HG03342 (cell line): ENCODE measurements around the gene OTULIN.

Source experiments
- ATAC-seq: cut with Tn5 transposase; IDR thresholded peaks from one replicate; pipeline ENCODE4 v1.9.1; 2021; ENCODE audit warnings: mild to moderate bottlenecking, moderate library complexity; ENCODE audit not compliant: unreplicated experiment

Gene OTULIN

DNA sequence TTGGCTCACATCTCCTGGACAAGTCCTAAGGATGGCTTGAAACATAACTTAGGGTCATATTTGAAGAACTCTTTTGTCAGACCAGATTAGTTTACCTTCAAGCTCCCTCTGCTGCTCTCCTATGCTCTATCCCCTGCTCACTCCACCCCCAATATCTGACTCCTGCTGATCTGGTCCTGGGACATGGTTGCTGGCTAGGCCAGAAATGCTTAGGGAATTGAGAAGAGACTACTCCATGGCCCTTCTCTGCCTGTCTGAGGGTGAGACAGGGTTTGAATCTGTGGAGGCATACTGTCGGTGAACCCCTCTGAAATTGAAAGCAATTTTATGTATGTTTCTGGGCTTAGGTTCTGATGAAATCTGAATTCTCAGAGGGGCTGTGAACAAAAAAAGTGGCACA lies 3.3 kb downstream of the OTULIN start:
- ATAC-seq, result no peak

DNA sequence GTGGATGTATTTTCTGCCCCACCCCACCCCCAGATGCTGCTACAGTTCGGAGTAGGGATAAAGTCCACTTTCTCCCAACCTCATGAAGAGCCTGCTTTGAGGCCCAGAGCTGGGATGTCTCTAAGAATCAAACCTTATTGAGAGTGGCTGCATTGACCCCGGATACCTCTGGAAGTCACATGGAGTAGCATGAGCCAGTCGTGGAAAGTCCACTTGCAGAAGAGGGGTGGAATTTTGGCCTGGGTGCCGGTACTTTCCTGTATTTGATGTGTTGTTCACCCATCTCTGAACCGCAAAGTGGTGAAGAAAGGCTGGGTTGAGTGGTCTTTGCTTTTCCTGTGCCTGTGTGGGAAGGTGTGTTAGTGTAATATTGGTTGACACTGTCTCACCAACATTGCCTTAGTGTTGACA lies 3.7 kb downstream of the OTULIN start:
- ATAC-seq, result no peak

DNA sequence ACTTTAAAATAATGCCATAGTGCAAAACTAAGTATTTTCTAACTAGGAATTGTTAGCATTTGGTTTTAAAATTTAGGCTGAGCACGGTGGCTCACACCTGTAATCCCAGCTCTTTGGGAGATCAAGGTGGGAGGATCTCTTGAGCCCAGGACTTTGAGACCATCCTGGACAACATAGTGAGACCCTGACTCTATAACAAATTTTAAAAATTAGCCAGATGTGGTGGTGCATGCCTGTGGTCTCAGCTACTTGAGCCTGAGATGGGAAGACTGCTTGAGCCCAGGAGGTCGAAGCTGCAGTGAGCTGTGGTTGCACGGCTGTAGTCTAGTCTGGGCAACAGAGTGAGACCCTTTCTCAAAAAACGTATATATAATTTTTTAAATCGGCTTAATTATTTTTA lies 4.9 kb downstream of the OTULIN start:
- ATAC-seq, result no peak

DNA sequence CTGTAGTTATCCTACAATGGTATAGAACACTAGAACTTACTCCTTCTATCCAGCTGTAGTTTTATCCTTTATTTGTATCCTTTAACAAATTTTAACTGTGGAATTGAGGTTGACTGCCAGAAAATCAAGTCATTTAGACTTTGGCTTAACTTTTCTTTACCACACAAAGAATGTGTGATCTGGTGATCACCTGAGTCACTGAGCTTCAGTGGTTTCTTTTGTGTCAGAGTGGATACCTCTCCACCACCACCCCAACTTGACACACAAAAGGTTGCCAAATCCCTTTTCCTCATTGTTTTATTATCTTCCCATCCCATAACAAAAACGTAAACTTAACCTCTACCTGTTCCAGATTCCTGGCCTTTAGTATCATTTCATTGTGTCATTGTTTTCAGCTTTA lies 5.5 kb downstream of the OTULIN start:
- ATAC-seq, result no peak

DNA sequence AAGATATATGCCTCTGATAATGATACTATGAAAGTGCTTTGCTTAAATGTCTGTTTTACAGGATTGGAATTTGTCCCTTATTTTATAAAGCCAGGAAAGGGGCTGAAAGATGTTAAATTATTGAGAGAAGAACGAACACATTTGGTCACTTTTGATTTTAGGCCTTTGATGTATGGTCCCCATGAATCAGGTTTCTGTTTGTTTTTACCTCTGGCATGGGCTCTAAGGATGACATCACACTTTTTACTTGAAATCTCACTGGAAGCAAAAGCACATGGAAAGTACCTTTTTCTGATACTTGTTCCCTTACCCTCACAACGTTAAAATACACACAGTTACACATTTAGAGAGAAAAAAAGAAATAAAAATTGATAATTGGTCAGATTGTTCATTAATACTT lies 6.9 kb downstream of the OTULIN start:
- peak; percentile 21 for ATAC-seq

DNA sequence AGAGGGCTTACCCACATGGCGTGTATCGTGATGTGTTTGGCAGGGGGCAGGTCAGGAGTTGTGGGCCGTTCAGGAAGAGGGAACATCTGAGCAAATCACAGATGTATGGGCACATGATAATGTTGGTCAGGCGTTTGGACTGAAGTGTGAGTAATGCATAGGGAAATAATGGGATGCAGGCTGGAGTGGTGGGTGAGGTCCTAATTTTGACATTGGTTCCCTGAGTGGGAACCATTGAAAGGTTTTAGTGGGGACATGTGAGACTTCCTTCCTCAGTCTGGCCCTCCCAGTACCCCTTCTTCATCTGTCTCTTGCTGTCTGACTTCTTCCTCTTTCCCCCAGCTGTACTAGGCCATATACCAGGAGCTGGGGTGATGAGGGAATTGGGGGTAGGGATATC lies 7.6 kb downstream of the OTULIN start:
- no peak for ATAC-seq

DNA sequence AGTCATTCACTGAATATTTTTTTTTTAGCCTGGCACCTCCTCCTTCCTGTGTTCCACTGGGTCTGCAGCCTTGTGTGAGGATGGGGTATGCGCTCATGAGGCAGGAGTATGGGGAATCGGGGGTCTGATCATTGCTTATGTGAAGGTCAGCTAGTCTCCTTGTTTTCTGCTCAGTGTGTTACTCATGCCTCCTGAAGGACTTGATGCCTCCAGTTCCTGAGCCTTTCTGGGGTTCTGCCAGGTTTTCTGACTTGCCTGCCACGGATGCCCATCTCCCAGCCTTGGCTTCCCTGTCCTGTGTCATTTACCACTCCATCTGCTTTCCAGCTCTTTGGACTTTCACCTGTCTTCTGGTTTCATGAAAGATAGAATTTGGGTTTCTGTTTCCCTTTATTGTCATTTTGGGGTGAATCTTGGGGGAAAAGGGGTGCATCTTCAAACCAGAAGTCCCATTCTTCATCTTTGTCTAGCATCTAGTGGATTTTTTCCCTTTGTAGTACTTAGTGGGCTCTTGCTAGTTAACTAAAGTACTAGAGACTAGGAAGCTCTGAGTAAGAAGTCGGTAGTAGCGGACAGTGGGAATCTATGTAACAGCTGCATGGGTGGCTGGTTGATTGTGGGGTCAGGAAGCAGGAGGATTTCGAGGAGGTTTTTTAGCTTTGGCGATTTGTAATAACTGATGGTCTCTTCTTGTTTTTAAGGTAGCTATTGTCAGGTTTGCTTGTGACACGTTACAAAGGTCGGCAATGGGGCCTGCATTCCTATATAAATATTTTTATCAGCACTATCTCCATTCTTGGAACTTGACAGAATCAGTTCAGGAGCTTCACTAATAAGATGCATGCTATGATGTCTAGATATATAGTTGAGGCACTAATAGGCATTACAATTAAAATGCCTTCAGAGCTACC lies 8.2 kb downstream of the OTULIN start:
- no peak for ATAC-seq

DNA sequence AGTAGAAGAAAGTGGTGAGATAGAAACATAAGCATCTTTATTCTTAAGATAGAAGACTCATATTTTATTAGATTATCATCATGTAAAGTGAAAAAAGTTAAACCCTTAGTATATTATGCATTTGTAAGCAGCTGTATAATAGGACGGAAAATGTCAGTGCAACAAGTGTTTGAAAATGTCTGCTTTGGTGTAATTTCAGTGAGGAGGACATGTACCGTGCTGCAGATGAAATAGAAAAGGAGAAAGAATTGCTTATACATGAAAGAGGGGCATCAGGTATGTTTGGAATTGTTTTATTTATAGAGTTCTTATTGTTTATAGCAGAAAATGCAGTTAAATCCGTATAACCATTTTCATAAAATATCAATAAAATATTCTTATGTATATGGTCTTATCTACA lies 8.9 kb downstream of the OTULIN start:
- no peak for ATAC-seq

DNA sequence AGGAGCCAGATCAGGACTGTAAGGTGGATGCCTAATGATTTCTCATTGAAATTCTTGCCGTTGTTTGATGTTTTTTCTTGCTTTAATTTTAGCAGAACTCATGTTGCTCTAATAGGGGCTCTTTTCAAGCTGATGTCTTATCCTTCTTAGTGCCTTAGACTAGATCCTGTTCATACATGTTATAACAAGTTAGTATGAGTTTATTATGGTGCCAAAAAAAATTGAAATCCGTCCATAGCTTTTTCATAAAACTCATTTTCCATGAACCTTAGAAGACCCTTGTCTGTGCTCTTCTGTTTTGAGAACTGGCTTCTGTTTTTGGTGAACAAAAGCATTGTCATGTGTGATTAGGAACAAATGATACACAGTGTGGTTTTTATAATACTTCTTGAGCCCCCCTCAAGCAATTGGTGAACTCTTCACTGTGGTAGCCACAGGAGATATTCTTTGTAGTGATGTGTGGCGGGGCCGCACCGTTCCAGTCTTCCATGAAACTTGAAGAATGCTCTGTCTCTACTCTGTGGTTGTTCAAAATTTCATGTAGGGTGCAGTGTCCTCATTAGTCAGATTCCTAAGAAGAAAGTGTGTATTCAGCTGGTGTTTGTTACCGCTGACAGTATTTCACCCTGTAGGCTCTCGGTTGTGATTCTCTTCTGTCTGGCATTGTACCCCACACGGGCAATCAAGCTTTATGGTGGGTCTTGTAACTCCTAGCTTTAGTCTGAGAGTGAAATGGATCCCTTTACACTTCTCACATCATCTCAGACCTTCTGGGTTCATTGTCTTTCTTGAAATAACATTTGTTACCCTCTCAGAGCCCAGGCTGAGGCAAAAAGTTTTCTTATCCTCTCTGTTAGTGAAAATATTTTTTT lies 10.7 kb downstream of the OTULIN start:
- peak; percentile 2 for ATAC-seq

DNA sequence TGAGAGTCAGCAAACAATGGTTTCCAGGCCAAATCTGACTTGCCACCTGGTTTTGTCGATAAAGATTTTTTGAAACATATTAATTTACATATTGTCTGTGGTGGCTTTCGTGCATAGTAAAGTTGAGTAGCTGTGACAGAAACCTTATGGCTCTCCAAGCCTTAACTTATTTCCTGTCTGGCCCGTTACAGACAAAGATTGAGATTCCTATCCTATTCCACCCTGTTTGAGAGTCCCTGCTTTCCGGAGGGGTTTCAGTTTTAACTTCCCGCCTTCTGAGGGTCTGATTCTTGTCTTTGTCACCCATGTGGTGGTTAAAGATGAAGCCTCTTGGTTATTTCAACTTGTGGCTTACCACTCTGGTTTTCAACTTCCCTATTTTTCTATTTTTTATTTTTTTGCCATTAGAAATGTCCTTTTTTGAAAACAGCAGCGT lies 11.4 kb downstream of the OTULIN start:
- ATAC-seq, result peak; percentile 44

DNA sequence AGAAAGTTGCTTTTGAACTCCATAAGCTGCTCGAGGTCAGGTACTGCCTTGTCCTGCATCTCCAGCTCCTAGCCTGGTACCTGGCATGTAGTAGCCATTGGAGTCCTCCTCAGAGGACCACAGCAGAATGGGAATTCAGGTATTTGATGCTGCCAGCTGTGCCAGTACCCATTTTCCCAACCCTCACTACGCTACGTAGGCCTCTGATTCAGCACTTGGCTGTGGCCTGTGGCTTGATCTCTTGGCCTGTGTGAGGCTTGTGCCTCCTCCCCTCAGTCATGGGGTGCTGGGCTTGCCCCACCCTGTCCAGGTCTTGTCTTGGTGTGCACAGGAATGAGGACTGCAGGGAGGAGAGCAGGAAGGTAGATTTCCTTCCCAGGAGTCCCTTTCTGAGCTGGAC lies 11.8 kb downstream of the OTULIN start:
- peak; percentile 33 for ATAC-seq

DNA sequence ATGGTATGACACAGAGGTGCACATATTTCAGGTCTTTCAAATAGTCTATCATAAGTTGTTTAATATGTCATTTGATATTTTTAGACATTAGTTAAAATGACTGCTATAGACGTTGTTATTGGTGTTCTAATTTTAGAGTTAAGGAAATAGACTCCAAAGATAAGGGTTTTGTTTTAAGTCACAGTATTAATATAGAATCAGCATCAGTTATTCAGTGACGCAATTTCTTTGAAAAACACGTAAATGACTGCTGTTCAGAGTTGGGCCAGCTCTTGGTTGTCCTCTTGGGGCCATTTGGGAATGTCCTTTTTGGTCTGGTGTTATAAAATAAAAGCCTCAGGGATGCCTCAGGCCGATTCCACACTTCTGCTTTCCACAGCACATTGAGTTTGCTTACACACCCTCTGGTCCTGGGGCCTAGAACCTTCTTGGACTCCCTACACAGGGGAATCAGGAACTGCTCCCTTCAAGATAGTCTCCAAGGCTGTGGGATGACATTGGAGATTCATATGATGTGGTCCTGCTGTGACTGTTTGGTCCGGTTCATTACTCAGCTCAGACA lies 14.3 kb downstream of the OTULIN start:
- no peak for ATAC-seq

DNA sequence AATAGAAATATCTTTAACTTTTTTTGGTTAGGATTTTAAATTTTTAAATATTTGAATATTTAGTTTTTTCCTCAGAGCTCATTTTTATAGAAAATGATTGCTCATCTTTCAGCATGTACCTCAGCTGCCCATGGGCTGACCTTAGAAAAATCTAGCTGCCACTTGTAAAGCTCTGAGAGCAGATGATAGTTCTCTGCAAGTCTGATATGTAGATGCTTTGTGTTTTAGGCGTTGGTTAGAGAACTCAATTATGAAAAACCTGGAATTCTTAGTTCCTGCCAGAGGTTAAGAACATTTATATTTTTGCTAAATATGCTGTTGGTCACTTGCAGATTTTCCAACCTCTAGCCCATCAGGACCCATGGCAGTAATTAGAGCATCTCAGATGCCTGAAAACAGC lies 15.1 kb downstream of the OTULIN start:
- ATAC-seq, result no peak

DNA sequence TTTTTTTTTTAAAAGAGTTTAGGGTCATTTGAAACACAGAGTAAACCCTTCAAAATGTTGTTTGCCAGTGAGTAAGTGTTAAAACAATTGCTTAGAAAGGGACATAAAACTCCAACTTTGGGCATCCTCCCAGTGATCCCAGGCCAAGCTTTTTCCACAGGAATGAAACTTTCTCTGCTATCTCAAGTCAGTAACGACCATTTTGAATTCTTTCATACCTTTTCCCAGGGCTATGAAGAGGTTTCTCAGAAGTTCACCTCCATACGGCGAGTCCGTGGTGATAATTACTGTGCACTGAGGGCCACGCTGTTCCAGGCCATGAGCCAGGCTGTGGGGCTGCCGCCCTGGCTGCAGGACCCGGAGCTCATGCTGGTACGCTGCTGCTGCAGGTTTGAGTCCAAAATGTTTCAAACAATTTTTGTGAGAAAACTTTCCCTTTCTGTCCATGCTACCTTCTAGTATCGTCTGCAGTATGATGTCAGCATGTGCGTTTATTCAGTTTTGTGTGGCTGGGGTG lies 16.8 kb downstream of the OTULIN start:
- no peak for ATAC-seq

DNA sequence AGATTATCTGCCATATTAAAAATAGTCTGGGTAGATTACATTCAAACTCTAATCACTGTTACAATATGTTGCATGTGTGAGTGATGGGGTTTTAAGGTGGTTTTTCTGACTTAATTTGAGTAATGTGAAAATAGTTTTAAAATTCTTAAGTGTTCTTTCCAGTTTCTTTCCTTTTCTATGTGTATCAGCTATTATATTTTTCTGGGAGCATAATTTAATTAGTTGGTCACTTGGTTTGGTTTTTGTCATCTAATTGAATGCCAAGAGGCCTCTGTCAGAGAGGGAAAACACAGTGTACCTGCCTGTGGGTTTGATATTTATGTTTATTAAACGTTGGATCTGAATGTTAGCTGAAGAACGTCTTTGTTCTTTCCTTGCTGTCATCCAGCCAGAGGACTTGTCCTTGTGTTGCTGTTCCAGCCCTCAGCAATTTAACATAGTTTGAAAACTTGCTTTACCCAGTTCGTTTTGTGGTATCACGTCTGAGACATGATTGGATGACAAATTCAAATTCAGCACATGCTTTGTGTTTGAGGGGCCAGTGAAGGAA lies 19.5 kb downstream of the OTULIN start:
- ATAC-seq, result no peak

DNA sequence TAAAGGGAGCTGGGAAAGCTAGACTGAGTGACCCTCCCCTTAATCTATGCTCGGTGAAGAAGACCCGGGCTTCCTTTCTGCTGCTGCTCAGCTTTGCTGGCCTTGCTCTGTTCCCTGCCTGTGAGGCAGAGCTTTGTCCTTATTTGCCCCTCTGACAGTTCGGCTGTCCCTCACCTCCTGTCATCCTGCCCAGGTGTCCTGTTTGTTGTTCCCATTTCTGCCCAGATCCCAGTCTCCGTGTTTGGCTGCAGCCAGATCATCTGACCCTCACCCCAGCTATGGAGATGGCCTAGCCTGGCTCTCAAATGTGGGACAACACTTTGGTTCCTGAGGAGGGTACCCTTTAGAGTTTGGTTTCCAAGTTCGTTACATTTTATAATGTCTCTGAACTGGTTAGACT lies 20.2 kb downstream of the OTULIN start:
- no peak for ATAC-seq

DNA sequence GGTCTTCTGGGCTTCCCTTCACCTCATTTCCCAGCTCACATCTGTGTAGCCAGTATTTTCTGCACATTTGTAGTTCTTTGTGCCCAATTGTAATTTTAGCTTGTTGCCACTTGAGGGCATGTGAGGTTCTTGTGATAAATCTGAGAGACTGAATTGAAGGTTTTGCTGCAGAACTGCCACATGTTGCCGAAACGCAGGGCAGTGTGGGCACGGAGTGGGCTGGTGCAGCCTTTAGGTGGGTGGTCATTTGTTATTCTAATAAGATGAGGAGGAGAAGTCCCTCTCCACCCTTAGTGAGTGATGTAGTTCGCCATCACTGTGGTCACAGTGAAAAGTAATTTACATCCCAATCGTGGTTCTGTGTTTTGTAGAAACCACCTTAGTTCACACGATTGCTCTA lies 21.2 kb downstream of the OTULIN start:
- ATAC-seq, result peak; percentile 84

DNA sequence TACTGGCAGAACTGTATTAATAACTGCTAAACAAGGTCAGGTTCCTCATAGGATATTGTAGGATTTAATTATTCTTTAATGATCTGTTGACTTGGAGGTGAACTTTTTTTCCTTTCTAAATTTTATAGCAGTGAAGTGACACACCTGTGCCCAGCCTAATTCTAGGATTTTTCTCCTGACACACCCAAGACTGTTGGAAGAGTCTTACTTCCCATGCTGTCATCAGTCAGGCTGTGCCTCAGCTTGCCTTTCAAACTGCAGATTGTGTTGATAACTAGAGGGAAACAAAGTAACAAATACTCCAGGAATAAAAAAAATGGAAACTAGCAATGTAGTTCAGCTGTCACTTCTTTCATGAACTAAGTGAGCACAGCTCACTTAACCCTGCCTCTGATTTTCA lies 22.0 kb downstream of the OTULIN start:
- ATAC-seq, result no peak

DNA sequence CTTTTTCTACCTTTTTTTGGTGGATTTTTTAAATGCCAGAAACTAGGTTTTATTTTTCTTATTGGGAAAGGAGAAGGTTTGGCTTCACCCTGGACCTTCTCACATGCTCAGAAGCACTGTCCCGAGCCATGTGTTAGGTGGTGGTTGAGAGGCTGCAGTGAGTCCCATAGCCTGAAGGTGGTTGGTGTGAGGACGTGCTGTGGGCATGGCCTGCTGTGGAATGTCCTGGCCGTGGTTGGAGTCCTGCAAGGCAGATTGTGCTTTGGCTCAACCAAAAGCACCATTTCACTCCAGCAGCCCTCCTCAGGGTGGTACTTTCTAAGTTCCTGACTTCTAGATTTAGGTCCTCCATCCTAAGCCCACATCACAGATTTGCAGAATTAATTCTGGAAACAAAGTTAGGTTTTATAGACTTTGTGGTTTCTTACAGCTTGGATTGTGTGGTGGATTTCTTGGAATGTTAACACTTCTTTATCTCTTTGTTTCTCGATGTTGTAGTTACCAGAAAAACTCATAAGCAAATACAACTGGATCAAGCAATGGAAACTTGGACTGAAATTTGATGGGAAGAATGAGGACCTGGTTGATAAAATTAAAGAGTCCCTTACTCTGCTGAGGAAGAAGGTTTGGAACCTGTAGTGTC lies 22.6 kb downstream of the OTULIN start:
- no peak for ATAC-seq

DNA sequence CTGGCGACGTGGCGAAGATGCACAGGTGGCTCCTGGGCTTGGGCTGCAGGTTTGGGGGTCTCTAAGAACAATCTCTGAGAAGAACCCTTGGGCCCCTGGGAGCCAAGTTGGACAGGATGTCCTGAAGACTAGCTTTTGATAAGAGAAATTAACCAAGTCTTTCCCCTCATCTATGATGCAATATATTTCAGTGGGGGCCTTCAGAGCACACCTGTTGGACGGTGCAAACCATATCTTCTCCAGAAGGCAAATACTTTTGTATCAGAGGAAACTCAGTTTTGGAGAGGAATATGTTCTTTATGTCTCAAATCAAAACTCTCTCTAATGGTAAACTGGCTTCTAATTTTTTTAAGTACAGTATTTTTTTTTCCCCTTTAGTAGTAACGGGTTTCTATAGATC lies 28.6 kb downstream of the OTULIN start:
- ATAC-seq, result no peak

DNA sequence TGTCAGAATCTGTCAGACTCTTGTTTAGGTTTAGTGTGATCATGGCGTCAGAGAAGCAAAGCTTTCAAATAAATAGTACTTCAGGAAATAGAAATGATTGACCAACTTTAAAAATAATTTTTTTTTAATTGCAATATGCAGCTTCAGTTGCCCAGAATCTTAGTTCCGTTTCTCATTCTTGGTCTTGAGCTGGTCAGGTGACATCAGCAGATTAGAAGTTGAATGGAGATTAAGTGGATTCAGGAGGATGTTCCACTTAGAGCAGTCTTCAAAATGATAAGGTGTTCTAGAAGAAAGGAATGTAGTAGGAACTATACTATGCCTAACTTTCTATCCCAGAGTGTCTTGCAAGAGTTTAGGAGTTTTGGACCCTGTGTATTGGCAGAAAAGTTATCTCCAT lies 30.6 kb downstream of the OTULIN start:
- no peak for ATAC-seq
